Neural cell (in vitro differentiated cells): ENCODE data around the gene RNASE4. TPM values are rescaled to one million over a fixed set of nuclear protein-coding genes. Genes with fewer than 3 reads are reported as not detected.

Experiments used
- H2AFZ ChIP-seq: fragments of 200-600, 300-800 bp; sonication (generic), shearing (Covaris generic); 2 replicates; pipeline ENCODE4 v1.6.0; 2014; ENCODE audit warnings: low read depth, mild to moderate bottlenecking, antibody characterized with exemption, low read length, moderate library complexity
- H3F3A ChIP-seq: fragments of 200-600 bp; shearing (Covaris generic); 2 replicates; pipeline ENCODE4 v1.6.1; 2016; ENCODE audit warnings: mild to moderate bottlenecking, moderate library complexity, mixed read lengths, antibody characterized with exemption, low read length; ENCODE audit not compliant: insufficient read depth, poor library complexity, severe bottlenecking
- H3K27ac ChIP-seq: fragments of 200-600, 300-800 bp; sonication (generic), shearing (Covaris generic); 2 replicates; pipeline ENCODE4 v1.5.1; 2014; ENCODE audit warnings: mild to moderate bottlenecking, low read length, moderate library complexity
- H3K27me3 ChIP-seq: fragments of 300-800, 200-600 bp; sonication (generic), shearing (Covaris generic); 2 replicates; pipeline ENCODE4 v1.6.0; 2014; ENCODE audit warnings: mild to moderate bottlenecking, low read depth, low read length, moderate library complexity; ENCODE audit not compliant: insufficient read depth
- H3K36me3 ChIP-seq: fragments of 300-800, 200-600 bp; sonication (generic), shearing (Covaris generic); 2 replicates; pipeline ENCODE4 v1.5.1; 2014; ENCODE audit warnings: mild to moderate bottlenecking, antibody characterized with exemption, low read length, moderate library complexity; ENCODE audit not compliant: insufficient read depth
- H3K4me2 ChIP-seq: fragments of 300-800, 200-600 bp; sonication (generic), shearing (Covaris generic); 2 replicates; pipeline ENCODE4 v1.6.0; 2014; ENCODE audit warnings: mild to moderate bottlenecking, low read length
- H3K4me3 ChIP-seq: fragments of 300-800, 200-600 bp; sonication (generic), shearing (Covaris generic); 2 replicates; pipeline ENCODE4 v1.5.1; 2014; ENCODE audit warnings: mild to moderate bottlenecking, low read length, moderate library complexity
- H3K79me2 ChIP-seq: fragments of 200-600 bp; shearing (Covaris generic); replicated peaks from 2 replicates; pipeline ENCODE4 v1.6.0; 2014; ENCODE audit warnings: mild to moderate bottlenecking, low read length, moderate library complexity; ENCODE audit not compliant: insufficient read depth
- H3K9ac ChIP-seq: fragments of 300-800, 200-600 bp; sonication (generic), shearing (Covaris generic); 2 replicates; pipeline ENCODE4 v1.6.1; 2016; ENCODE audit warnings: mild to moderate bottlenecking, low read length, mixed read lengths
- H3K9me2 ChIP-seq: fragments of 200-600 bp; shearing (Covaris generic); 2 replicates; pipeline ENCODE4 v1.6.1; 2016; ENCODE audit warnings: mild to moderate bottlenecking, low read length, mixed read lengths; ENCODE audit not compliant: insufficient read depth
- H3K9me3 ChIP-seq: fragments of 200-600, 300-800 bp; sonication (generic), shearing (Covaris generic); 2 replicates; pipeline ENCODE4 v1.6.1; 2016; ENCODE audit warnings: mild to moderate bottlenecking, mixed run types, low read length, moderate library complexity, mixed read lengths
- H4K20me1 ChIP-seq: fragments of 200-600 bp; shearing (Covaris generic); 2 replicates; pipeline ENCODE4 v1.6.1; 2016; ENCODE audit warnings: mild to moderate bottlenecking, mixed run types; ENCODE audit not compliant: insufficient read depth
- CTCF ChIP-seq: fragments of 450-650 bp; IDR thresholded peaks from 2 replicates; pipeline ENCODE4 v1.5.1; 2014; ENCODE audit warnings: antibody characterized with exemption, mild to moderate bottlenecking, moderate library complexity; ENCODE audit not compliant: poor library complexity, severe bottlenecking
- EP300 ChIP-seq: fragments of 450-650 bp; conservative IDR thresholded peaks from 2 replicates; pipeline ENCODE4 v1.6.1; 2014; ENCODE audit warnings: antibody characterized with exemption, mild to moderate bottlenecking, moderate library complexity; ENCODE audit not compliant: poor library complexity, severe bottlenecking
- EZH2 ChIP-seq: fragments of 200-600, 300-800 bp; shearing (Covaris generic), sonication (generic); IDR thresholded peaks from 2 replicates; pipeline ENCODE4 v1.6.1; 2014; ENCODE audit warnings: antibody characterized with exemption, low read length, borderline replicate concordance, mild to moderate bottlenecking; ENCODE audit not compliant: insufficient read depth, poor library complexity, severe bottlenecking
- MXI1 ChIP-seq: fragments of 450-650 bp; conservative IDR thresholded peaks from 2 replicates; pipeline ENCODE4 v1.6.1; 2014; ENCODE audit warnings: antibody characterized with exemption, mild to moderate bottlenecking; ENCODE audit not compliant: poor library complexity, severe bottlenecking
- POLR2AphosphoS5 ChIP-seq: IDR thresholded peaks from 2 replicates; pipeline ENCODE4 v1.6.1; 2012
- RAD21 ChIP-seq: fragments of 450-650 bp; conservative IDR thresholded peaks from 2 replicates; pipeline ENCODE4 v1.6.1; 2014; ENCODE audit warnings: antibody characterized with exemption, mild to moderate bottlenecking, moderate library complexity
- REST ChIP-seq: IDR thresholded peaks from 2 replicates; pipeline ENCODE4 v1.6.1; 2012; ENCODE audit warnings: borderline replicate concordance
- SMC3 ChIP-seq: fragments of 450-650 bp; conservative IDR thresholded peaks from 2 replicates; pipeline ENCODE4 v1.6.1; 2014; ENCODE audit warnings: antibody characterized with exemption, mild to moderate bottlenecking, moderate library complexity; ENCODE audit not compliant: poor library complexity
- TAF1 ChIP-seq: IDR thresholded peaks from 2 replicates; pipeline ENCODE4 v1.6.1; 2012; ENCODE audit warnings: low read depth
- polyA plus RNA-seq: library from polyadenylated mRNA; depleted of rRNA; stranded (reverse); fragments of >200 nt; gene quantifications from 2 replicates; pipeline ENCODE4 v1.2.3, GENCODE V29; 2014

RNASE4 gene
- polyA plus RNA-seq, 1 donor from 2014 or later, result 1.1 TPM

- Histone ChIP-seq H3K9ac (no peak overlapping the region), H3K36me3 (no peaks in the 10 kb centered on the region), H3K79me2 (no peaks in the 10 kb centered on the region), H4K20me1 (no peaks in the 10 kb centered on the region), H3K9me3 (no peaks in the 10 kb centered on the region), H3K9me2 (no peaks in the 10 kb centered on the region), H3K4me3 (no peak overlapping the region), H3K27ac (no peak overlapping the region), H3K27me3 (no peaks in the 10 kb centered on the region), H3K4me2 (no peak overlapping the region), H3F3A (no peaks in the 10 kb centered on the region), H2AFZ (no peak overlapping the region)
- TF ChIP-seq POLR2AphosphoS5, result no peak
- no peak for TF ChIP-seq CTCF
- no peak for TF ChIP-seq EZH2
- no peak for TF ChIP-seq REST
- TF ChIP-seq MXI1, result no peak
- TF ChIP-seq EP300, result no peak
- TF ChIP-seq RAD21, result no peak
- TF ChIP-seq TAF1, result no peak
- TF ChIP-seq SMC3, result no peak
Observed at GRCh38 chr14:20719777-20720176, 35.4 kb downstream of the RNASE4 start.

- Histone ChIP-seq H3K4me3 (no peak overlapping the region), H3F3A (no peaks in the 10 kb centered on the region), H3K9me3 (no peaks in the 10 kb centered on the region), H4K20me1 (no peaks in the 10 kb centered on the region), H3K36me3 (no peaks in the 10 kb centered on the region), H3K4me2 (no peak overlapping the region), H2AFZ (no peak overlapping the region), H3K27me3 (no peaks in the 10 kb centered on the region), H3K9ac (no peak overlapping the region), H3K27ac (no peak overlapping the region), H3K79me2 (no peaks in the 10 kb centered on the region), H3K9me2 (no peaks in the 10 kb centered on the region)
- TF ChIP-seq CTCF (no peak), TAF1 (no peak), MXI1 (no peak), RAD21 (no peak), POLR2AphosphoS5 (no peak), REST (no peak), EP300 (no peak), SMC3 (no peak), EZH2 (no peak)
Observed at GRCh38 chr14:20720741-20721140, 36.4 kb downstream of the RNASE4 start.
